CD4-positive, alpha-beta T cell (primary cell): ENCODE measurements around the gene CA6. TPM values are rescaled to one million over a fixed set of nuclear protein-coding genes. Genes with fewer than 3 reads are reported as not detected.

Experiments
- ATAC-seq: fragments of 200-7000 bp; cut with Tn5 transposase; one replicate; pipeline ENCODE4 v1.10.0; 2022; ENCODE audit warnings: mild to moderate bottlenecking; ENCODE audit not compliant: poor library complexity
- CTCF ChIA-PET: fragments of 350-600 bp; sonication (Branson Sonifier 250); formaldehyde crosslinking; loops from one replicate; lab custom pipeline; 2021; ENCODE audit warnings: antibody characterized with exemption, inconsistent platforms; lab: Charles Lee
- POLR2A ChIA-PET: fragments of 350-600 bp; sonication (Branson Sonifier 250); formaldehyde crosslinking; loops from one replicate; lab custom pipeline; 2021; ENCODE audit warnings: antibody characterized with exemption, inconsistent platforms; lab: Charles Lee
- DNase-seq, 14 experiments: peaks; one replicate each; pipeline ENCODE4 v3.0.0-alpha.2; 2013 to 2020; ENCODE audit warnings: mixed read lengths in 2 of 14
- H3K27ac ChIP-seq, 2 donors: one replicate each; pipeline versions ENCODE4 v1.5.1 to v1.7.0; 2013; ENCODE audit warnings: low read length in 2 of 2, low read depth in 1 of 2, mild to moderate bottlenecking in 1 of 2
- H3K27me3 ChIP-seq, 2 experiments: 1 replicate in 1 of 2; 2 replicates in 1 of 2; pipeline versions ENCODE4 v1.6.1 to v1.7.0; 2013; ENCODE audit warnings: low read length in 2 of 2, control low read depth in 1 of 2, mild to moderate bottlenecking in 1 of 2, moderate library complexity in 1 of 2; ENCODE audit not compliant: insufficient read depth in 2 of 2, control insufficient read depth in 1 of 2
- H3K36me3 ChIP-seq: one replicate; pipeline ENCODE4 v1.6.1; 2013; ENCODE audit warnings: low read length, control low read depth; ENCODE audit not compliant: insufficient read depth
- H3K4me1 ChIP-seq: one replicate; pipeline ENCODE4 v1.6.1; 2013; ENCODE audit warnings: low read length, control low read depth; ENCODE audit not compliant: insufficient read depth
- H3K4me3 ChIP-seq: one replicate; pipeline ENCODE4 v1.5.1; 2013; ENCODE audit warnings: mild to moderate bottlenecking, low read length, moderate library complexity
- H3K9me3 ChIP-seq, 2 experiments: 1 replicate in 1 of 2; 2 replicates in 1 of 2; pipeline versions ENCODE4 v1.6.1 to v1.7.0; 2013; ENCODE audit warnings: low read length in 2 of 2, mild to moderate bottlenecking in 2 of 2, control low read depth in 1 of 2, moderate library complexity in 1 of 2; ENCODE audit not compliant: control insufficient read depth in 1 of 2, insufficient read depth in 1 of 2
- H3K27ac Mint-ChIP-seq: one replicate; pipeline ENCODE4 v1.8.0; 2020; ENCODE audit warnings: mixed read lengths
- H3K27me3 Mint-ChIP-seq: one replicate; pipeline ENCODE4 v1.8.0; 2021; ENCODE audit warnings: mixed read lengths
- H3K36me3 Mint-ChIP-seq: one replicate; pipeline ENCODE4 v1.8.0; 2021; ENCODE audit warnings: low read depth, mixed read lengths
- H3K4me1 Mint-ChIP-seq: one replicate; pipeline ENCODE4 v1.8.0; 2021; ENCODE audit warnings: low read depth, mixed read lengths
- H3K4me3 Mint-ChIP-seq: one replicate; pipeline ENCODE4 v1.8.0; 2020; ENCODE audit warnings: mild to moderate bottlenecking, mixed read lengths
- H3K9me3 Mint-ChIP-seq: one replicate; pipeline ENCODE4 v1.8.0; 2020; ENCODE audit warnings: mixed read lengths
- intact Hi-C, 2 experiments: fragments of 100-400 bp; cut with DNase I in 1 of 2; cut with micrococcal nuclease in 1 of 2; formaldehyde crosslinking; loops; one replicate each; pipeline versions ENCODE4 v1.15.1 to v1.9.0; 2023 to 2025; cut with DNase I, micrococcal nuclease
- total RNA-seq, 174 experiments: library from RNA in 2 of 174; stranded (reverse) in 2 of 174; gene quantifications; one replicate each; pipeline ENCODE4 v1.2.3 and lab custom pipeline; 2021 to 2026
- TF ChIP-seq, protein P1 (sequence below): fragments of 200-600 bp; IDR thresholded peaks from one replicate; pipeline ENCODE4 v1.8.0; 2022; ENCODE audit warnings: antibody characterized with exemption, mild to moderate bottlenecking

CA6 gene
- total RNA-seq, 2 experiments from 2014 or later: 0.20 TPM; not detected in 1

DNA sequence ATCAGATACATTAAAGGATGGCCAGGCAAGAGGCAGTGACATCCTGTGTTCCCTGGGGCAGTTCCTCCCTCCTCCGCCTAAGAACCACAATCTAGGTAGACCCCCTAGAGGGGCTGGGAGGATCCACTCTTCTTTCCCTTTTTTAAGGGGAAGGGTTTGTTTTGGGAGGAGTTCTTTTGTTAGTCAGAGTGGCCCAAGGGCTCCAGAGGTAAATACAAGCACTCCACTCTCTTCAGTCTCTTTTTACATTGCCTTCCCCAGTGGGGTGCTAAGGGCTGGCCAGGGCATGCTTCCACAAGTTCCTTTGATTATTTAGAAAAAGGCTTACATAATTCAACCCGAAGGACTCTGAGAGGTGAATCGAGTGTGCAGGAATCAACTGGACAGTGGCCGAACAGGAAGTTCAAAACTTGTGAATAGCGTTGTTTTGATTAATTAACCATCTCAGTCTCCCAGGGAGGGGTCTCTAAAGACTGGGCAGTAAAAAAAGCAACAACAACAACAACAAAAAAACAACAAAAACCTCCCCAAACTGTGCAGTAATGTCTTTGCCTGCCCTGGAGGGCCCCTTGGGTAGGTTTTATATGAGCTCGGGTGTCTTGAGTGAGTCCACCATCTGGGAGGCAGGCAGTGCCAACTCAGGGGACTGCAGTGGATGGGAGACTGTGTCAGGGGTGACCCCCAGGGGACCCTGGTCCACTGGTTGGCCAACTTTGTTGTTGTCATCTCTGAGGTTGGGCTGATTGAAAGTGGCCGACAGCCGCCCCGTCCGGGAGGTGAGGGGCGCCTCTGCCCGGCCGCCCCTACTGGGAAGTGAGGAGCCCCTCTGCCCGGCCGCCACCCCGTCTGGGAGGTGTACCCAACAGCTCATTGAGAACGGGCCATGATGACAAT is 34.0 kb upstream of the CA6 start:
- ATAC-seq: no peak
- H3K36me3 Mint-ChIP-seq: no peaks in the 10 kb centered on the region
- no peaks in the 10 kb centered on the region for H3K27me3 Mint-ChIP-seq
- Histone ChIP-seq H3K4me3 (no peak overlapping the region), H3K36me3 (no peaks in the 10 kb centered on the region), H3K4me1 (no peaks in the 10 kb centered on the region), H3K27me3 (peaks cover 0 to 6% of the 10 kb centered on the region in 2 experiments), H3K27ac (no peak overlapping the region), H3K9me3 (peaks cover 0 to 4% of the 10 kb centered on the region in 2 experiments)
- H3K27ac Mint-ChIP-seq: no peak overlapping the region
- H3K4me1 Mint-ChIP-seq: no peaks in the 10 kb centered on the region
- H3K9me3 Mint-ChIP-seq: no peaks in the 10 kb centered on the region
- no peak overlapping the region for H3K4me3 Mint-ChIP-seq
- ChIA-PET POLR2A (no interaction called here), CTCF (no interaction called here)
- TF ChIP-seq, protein P1, sequence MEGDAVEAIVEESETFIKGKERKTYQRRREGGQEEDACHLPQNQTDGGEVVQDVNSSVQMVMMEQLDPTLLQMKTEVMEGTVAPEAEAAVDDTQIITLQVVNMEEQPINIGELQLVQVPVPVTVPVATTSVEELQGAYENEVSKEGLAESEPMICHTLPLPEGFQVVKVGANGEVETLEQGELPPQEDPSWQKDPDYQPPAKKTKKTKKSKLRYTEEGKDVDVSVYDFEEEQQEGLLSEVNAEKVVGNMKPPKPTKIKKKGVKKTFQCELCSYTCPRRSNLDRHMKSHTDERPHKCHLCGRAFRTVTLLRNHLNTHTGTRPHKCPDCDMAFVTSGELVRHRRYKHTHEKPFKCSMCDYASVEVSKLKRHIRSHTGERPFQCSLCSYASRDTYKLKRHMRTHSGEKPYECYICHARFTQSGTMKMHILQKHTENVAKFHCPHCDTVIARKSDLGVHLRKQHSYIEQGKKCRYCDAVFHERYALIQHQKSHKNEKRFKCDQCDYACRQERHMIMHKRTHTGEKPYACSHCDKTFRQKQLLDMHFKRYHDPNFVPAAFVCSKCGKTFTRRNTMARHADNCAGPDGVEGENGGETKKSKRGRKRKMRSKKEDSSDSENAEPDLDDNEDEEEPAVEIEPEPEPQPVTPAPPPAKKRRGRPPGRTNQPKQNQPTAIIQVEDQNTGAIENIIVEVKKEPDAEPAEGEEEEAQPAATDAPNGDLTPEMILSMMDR: no peak
- DNase-seq: no peak
- intact Hi-C loops: no loop called here

DNA sequence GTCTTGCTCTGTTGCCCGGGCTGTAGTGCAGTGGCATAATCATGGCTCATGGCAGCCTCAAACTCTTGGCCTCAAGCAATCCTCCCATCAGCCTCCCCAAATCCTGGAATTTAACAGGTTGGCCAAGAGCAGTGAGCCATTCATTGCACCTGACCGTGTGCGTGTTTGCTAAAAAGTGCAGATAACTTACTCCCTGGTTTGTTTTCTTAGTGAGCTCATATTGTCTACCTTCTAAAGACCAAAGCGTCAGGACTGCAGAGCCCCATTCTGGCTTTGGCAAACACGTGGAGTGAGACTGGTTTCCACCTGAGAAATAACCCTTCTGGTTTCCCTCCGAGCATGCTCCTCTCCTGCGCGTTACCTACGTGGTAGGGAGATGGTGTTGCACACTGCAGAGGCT is 32.2 kb upstream of the CA6 start:
- no peak for ATAC-seq
- POLR2A ChIA-PET: no interaction called here
- Histone ChIP-seq H3K36me3 (no peaks in the 10 kb centered on the region), H3K4me3 (no peak overlapping the region), H3K9me3 (peaks cover 0 to 4% of the 10 kb centered on the region in 2 experiments), H3K27ac (no peak overlapping the region), H3K4me1 (peaks cover 6% of the 10 kb centered on the region), H3K27me3 (peaks cover 0 to 6% of the 10 kb centered on the region in 2 experiments)
- Mint-ChIP-seq H3K36me3 (no peaks in the 10 kb centered on the region), H3K27ac (no peak overlapping the region), H3K4me3 (no peak overlapping the region), H3K4me1 (peaks cover 5% of the 10 kb centered on the region), H3K9me3 (no peaks in the 10 kb centered on the region), H3K27me3 (no peaks in the 10 kb centered on the region)
- CTCF ChIA-PET: interaction anchor here (2.2 kb wide), 1 partner anchor 93 kb away, joined by 20 read pairs; no protein-coding TSS in a partner anchor
- intact Hi-C loops: no loop called here
- no peak for DNase-seq
- TF ChIP-seq, protein P1: no peak

DNA sequence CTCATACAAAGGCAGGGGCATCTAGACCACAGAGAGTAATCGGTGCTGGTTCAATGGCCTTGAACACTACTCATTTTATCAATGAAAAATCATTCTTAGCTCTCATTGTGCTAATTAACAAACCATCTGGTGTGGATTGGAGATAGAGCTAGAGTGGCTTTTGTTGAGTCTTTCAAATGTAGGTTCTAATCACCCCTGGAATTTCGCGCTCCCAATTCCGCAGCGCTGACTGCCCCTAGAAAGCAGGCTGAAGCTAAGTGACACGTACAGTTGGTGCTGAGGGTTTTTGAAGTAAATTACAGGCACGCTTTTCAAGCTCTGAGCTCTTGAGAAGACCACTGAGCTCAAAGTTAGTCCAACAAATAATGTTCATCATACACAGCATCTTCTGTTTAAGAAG is 31.2 kb upstream of the CA6 start:
- no peak for ATAC-seq
- no peak overlapping the region for H3K27ac ChIP-seq
- H3K4me1 ChIP-seq: peaks cover 9% of the 10 kb centered on the region
- ChIA-PET POLR2A (no interaction called here), CTCF (interaction anchor here (0.6 to 2.2 kb wide), 4 partner anchors 74 to 477 kb away, joined by 3 to 20 read pairs (median 4); no protein-coding TSS in a partner anchor)
- H3K36me3 ChIP-seq: no peaks in the 10 kb centered on the region
- H3K9me3 ChIP-seq: peaks cover 0 to 4% of the 10 kb centered on the region in 2 experiments
- TF ChIP-seq, protein P1: no peak
- Mint-ChIP-seq H3K36me3 (no peaks in the 10 kb centered on the region), H3K4me3 (no peak overlapping the region), H3K4me1 (peaks cover 5% of the 10 kb centered on the region), H3K9me3 (no peaks in the 10 kb centered on the region), H3K27ac (no peak overlapping the region), H3K27me3 (no peaks in the 10 kb centered on the region)
- DNase-seq: no peak
- intact Hi-C loops: no loop called here
- H3K4me3 ChIP-seq: no peak overlapping the region
- H3K27me3 ChIP-seq: peaks cover 0 to 6% of the 10 kb centered on the region in 2 experiments
